H7 (cell line): Measurements from ENCODE around the gene IL17RE. TPM values are rescaled to one million over a fixed set of nuclear protein-coding genes. Genes with fewer than 3 reads are reported as not detected.
"Not testable (repeated sequence)": the region's sequence is repeated elsewhere in the genome, so short reads cannot be mapped to it uniquely, and the experiment has no call there.

Experiments
- DNase-seq: peaks from one replicate; pipeline ENCODE4 v3.0.0; 2012
- H3K27me3 ChIP-seq: 2 replicates; pipeline ENCODE4 v1.6.0; 2011; ENCODE audit warnings: mild to moderate bottlenecking, low read length; ENCODE audit not compliant: control insufficient read depth, insufficient read depth
- H3K36me3 ChIP-seq: replicated peaks from 2 replicates; pipeline ENCODE4 v1.5.1; 2011; ENCODE audit warnings: low read length; ENCODE audit not compliant: control insufficient read depth, insufficient read depth
- H3K4me3 ChIP-seq: 2 replicates; pipeline ENCODE4 v1.5.1; 2011; ENCODE audit warnings: low read depth, mild to moderate bottlenecking, control low read depth, low read length, moderate library complexity; ENCODE audit not compliant: insufficient read depth
- total RNA-seq: library from RNA; depleted of rRNA; stranded (reverse); fragments of >200 nt; shearing (Covaris generic); gene quantifications from 2 replicates; pipeline ENCODE4 v1.2.3, GENCODE V29; 2014

The IL17RE gene
- total RNA-seq, 1 experiment from 2014 or later = 1.9 TPM

GRCh38 chr3:9890249-9891071, 12.2 kb upstream of the IL17RE start, which contains the start of gene JAGN1:
JAGN1 (plus strand) TSS chr3:9890610; CDS start chr3:9890723, 113 bp downstream.
- DNase-seq = peak; percentile 98
- H3K36me3 ChIP-seq = peaks cover 8% of the 10 kb centered on the region
- H3K27me3 ChIP-seq = no peaks in the 10 kb centered on the region
- peak within 1 kb of the TSS; percentile 100 for H3K4me3 ChIP-seq

- Histone ChIP-seq H3K36me3 (peaks cover 8% of the 10 kb centered on the region), H3K4me3 (peak overlapping the region; percentile 100), H3K27me3 (no peaks in the 10 kb centered on the region)
- no peak for DNase-seq
Measured at GRCh38 chr3:9891072-9891622, 11.5 kb upstream of the IL17RE start.

- DNase-seq = no peak
- Histone ChIP-seq H3K27me3 (no peaks in the 10 kb centered on the region), H3K4me3 (no peak overlapping the region), H3K36me3 (peaks cover 8% of the 10 kb centered on the region)
Measured at GRCh38 chr3:9893739-9894138, 8.9 kb upstream of the IL17RE start.

GRCh38 chr3:9895715-9896114, 6.9 kb upstream of the IL17RE start:
- not testable (repeated sequence) for DNase-seq, H3K27me3 ChIP-seq, H3K4me3 ChIP-seq, H3K36me3 ChIP-seq

- not testable (repeated sequence) for DNase-seq, H3K27me3 ChIP-seq, H3K4me3 ChIP-seq, H3K36me3 ChIP-seq
Measured at GRCh38 chr3:9896755-9897407, 5.8 kb upstream of the IL17RE start.

- no peaks in the 10 kb centered on the region for H3K27me3 ChIP-seq
- H3K36me3 ChIP-seq = peaks cover 6% of the 10 kb centered on the region
- H3K4me3 ChIP-seq = no peak overlapping the region
- DNase-seq = no peak
Measured at GRCh38 chr3:9897408-9898372, 5.0 kb upstream of the IL17RE start.

- no peaks in the 10 kb centered on the region for H3K27me3 ChIP-seq
- H3K4me3 ChIP-seq = no peak overlapping the region
- no peak for DNase-seq
- no peaks in the 10 kb centered on the region for H3K36me3 ChIP-seq
Measured at GRCh38 chr3:9898467-9899241, 4.0 kb upstream of the IL17RE start.

- no peaks in the 10 kb centered on the region for H3K36me3 ChIP-seq
- H3K4me3 ChIP-seq = no peak overlapping the region
- no peak for DNase-seq
- no peaks in the 10 kb centered on the region for H3K27me3 ChIP-seq
Measured at GRCh38 chr3:9899289-9899791, 3.3 kb upstream of the IL17RE start.

GRCh38 chr3:9900965-9901415, 1.7 kb upstream of the IL17RE start:
- not testable (repeated sequence) for DNase-seq, H3K36me3 ChIP-seq, H3K27me3 ChIP-seq, H3K4me3 ChIP-seq

- no peak for DNase-seq
- no peaks in the 10 kb centered on the region; the same call in 1 of the 2 replicates for H3K36me3 ChIP-seq
- no peak overlapping the region for H3K4me3 ChIP-seq
- no peaks in the 10 kb centered on the region for H3K27me3 ChIP-seq
Measured at GRCh38 chr3:9901967-9902366, 681 bp upstream of the IL17RE start.

- DNase-seq = no peak
- H3K4me3 ChIP-seq = no peak overlapping the region
- no peaks in the 10 kb centered on the region; the same call in 1 of the 2 replicates for H3K36me3 ChIP-seq
- no peaks in the 10 kb centered on the region for H3K27me3 ChIP-seq
Measured at GRCh38 chr3:9903238-9903624, 583 bp downstream of the IL17RE start.

GRCh38 chr3:9903904-9904303, 1.3 kb downstream of the IL17RE start:
- Histone ChIP-seq H3K36me3 (no peaks in the 10 kb centered on the region; the same call in 1 of the 2 replicates), H3K4me3 (no peak overlapping the region)
- DNase-seq = no peak

GRCh38 chr3:9906480-9906879, 3.8 kb downstream of the IL17RE start:
- Histone ChIP-seq H3K4me3 (no peak overlapping the region), H3K27me3 (no peaks in the 10 kb centered on the region)
- DNase-seq = no peak

More at GRCh38 chr3:9903904-9904303, 1.3 kb downstream of the IL17RE start:
- no peaks in the 10 kb centered on the region for H3K27me3 ChIP-seq

More at GRCh38 chr3:9906480-9906879, 3.8 kb downstream of the IL17RE start:
- no peaks in the 10 kb centered on the region; the same call in 1 of the 2 replicates for H3K36me3 ChIP-seq
